AG08396 (cell line): ENCODE measurements around the gene FAM98B.

Source experiments
- DNase-seq: peaks from one replicate; pipeline ENCODE4 v3.0.0; 2012; ENCODE audit warnings: low spot score, mixed read lengths

The FAM98B gene

GRCh38 chr15:38461066-38461833, 7.3 kb downstream of the FAM98B start:
- DNase-seq = peak; percentile 32

- no peak for DNase-seq
Observed at GRCh38 chr15:38463893-38464292, 10.0 kb downstream of the FAM98B start.

GRCh38 chr15:38464675-38465074, 10.7 kb downstream of the FAM98B start:
- DNase-seq = no peak

GRCh38 chr15:38470816-38471215, 16.9 kb downstream of the FAM98B start:
- DNase-seq = no peak

- DNase-seq = no peak
Observed at GRCh38 chr15:38471974-38472373, 18.0 kb downstream of the FAM98B start.

GRCh38 chr15:38474155-38474757, 20.3 kb downstream of the FAM98B start:
- peak; percentile 54 for DNase-seq

GRCh38 chr15:38475361-38475760, 21.4 kb downstream of the FAM98B start:
- DNase-seq = no peak

- no peak for DNase-seq
Observed at GRCh38 chr15:38476120-38476519, 22.2 kb downstream of the FAM98B start.

- DNase-seq = no peak
Observed at GRCh38 chr15:38477637-38478036, 23.7 kb downstream of the FAM98B start.

- DNase-seq = no peak
Observed at GRCh38 chr15:38479266-38479665, 25.3 kb downstream of the FAM98B start.

GRCh38 chr15:38479756-38480155, 25.8 kb downstream of the FAM98B start:
- no peak for DNase-seq

- no peak for DNase-seq
Observed at GRCh38 chr15:38481113-38481512, 27.2 kb downstream of the FAM98B start.

- no peak for DNase-seq
Observed at GRCh38 chr15:38481761-38482160, 27.8 kb downstream of the FAM98B start.

GRCh38 chr15:38482572-38482971, 28.6 kb downstream of the FAM98B start:
- DNase-seq = no peak

GRCh38 chr15:38486936-38487335, 33.0 kb downstream of the FAM98B start:
- DNase-seq = no peak

GRCh38 chr15:38487378-38487777, 33.5 kb downstream of the FAM98B start:
- DNase-seq = no peak

- peak; percentile 25 for DNase-seq
Observed at GRCh38 chr15:38490242-38490922, 36.5 kb downstream of the FAM98B start.

GRCh38 chr15:38496151-38496550, 42.2 kb downstream of the FAM98B start:
- no peak for DNase-seq

GRCh38 chr15:38499651-38500050, 45.7 kb downstream of the FAM98B start:
- DNase-seq = no peak

GRCh38 chr15:38503496-38503895, 49.6 kb downstream of the FAM98B start:
- DNase-seq = no peak

- no peak for DNase-seq
Observed at GRCh38 chr15:38504680-38505467, 50.9 kb downstream of the FAM98B start.

- DNase-seq = no peak
Observed at GRCh38 chr15:38506997-38507396, 53.1 kb downstream of the FAM98B start.
